ENCODE data around the gene DMD.

DNA sequence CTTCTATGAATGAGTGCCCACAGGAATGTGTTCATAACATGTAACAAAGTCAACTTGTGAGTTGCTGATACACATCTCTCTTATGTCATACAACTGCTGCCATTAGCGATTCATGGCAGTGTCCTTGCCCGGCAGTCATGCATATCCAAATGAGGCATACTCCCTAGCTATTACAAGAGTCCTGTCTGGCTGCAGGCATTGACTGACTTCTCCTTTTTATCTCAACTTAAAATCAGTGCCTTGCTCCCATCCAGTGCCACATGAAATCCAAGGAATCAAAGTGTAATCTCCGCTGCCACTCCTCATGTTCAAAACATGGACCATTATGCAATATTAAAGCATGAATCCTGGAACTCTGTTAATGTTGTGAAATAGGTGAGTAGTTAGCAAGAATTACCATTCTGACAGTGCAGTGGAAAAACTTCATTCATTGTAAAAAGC is 1790.6 kb downstream of the DMD start:
- TF ChIP-seq EZH2 (IDR thresholded peaks at IDR 0.05; ENCODE audit: low read depth): no peak
- TF ChIP-seq, protein P1, sequence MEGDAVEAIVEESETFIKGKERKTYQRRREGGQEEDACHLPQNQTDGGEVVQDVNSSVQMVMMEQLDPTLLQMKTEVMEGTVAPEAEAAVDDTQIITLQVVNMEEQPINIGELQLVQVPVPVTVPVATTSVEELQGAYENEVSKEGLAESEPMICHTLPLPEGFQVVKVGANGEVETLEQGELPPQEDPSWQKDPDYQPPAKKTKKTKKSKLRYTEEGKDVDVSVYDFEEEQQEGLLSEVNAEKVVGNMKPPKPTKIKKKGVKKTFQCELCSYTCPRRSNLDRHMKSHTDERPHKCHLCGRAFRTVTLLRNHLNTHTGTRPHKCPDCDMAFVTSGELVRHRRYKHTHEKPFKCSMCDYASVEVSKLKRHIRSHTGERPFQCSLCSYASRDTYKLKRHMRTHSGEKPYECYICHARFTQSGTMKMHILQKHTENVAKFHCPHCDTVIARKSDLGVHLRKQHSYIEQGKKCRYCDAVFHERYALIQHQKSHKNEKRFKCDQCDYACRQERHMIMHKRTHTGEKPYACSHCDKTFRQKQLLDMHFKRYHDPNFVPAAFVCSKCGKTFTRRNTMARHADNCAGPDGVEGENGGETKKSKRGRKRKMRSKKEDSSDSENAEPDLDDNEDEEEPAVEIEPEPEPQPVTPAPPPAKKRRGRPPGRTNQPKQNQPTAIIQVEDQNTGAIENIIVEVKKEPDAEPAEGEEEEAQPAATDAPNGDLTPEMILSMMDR (conservative IDR thresholded peaks at IDR 0.05): no peak
